ENCODE data around the gene CAMTA1. TPM values are rescaled to one million over a fixed set of nuclear protein-coding genes. Genes with fewer than 3 reads are reported as not detected.

Gene CAMTA1
- total and polyA plus RNA-seq, 9 of the 15 experiments (the other 6 are each of a cell fraction or from before 2014, with no cell fraction given) = 43.9 to 161 (median 65.9) TPM

- Histone ChIP-seq H3K9me1 (ENCODE audit: control insufficient read depth, insufficient read depth, low read length) (peaks cover 4% of the 10 kb centered on the region), H3K4me1 (replicated peaks in 1 of 2; ENCODE audit: control insufficient read depth in 2 of 2, insufficient read depth in 2 of 2, low read length in 2 of 2) (no peaks in the 10 kb centered on the region), H4K20me1 (replicated peaks; ENCODE audit: control insufficient read depth, insufficient read depth, low read length) (no peaks in the 10 kb centered on the region; the same call in 1 of the 2 replicates), H3K4me2 (ENCODE audit: insufficient read depth, low read length) (no peak overlapping the region), H3K27ac (ENCODE audit: extremely low read depth, low read depth, low read length) (no peak overlapping the region), H3K9me3 (replicated peaks; ENCODE audit: control insufficient read depth, insufficient read depth, low read depth, low read length) (no peaks in the 10 kb centered on the region; the same call in 1 of the 2 replicates), H3K36me3 (ENCODE audit: control insufficient read depth, insufficient read depth, low read length) (no peaks in the 10 kb centered on the region), H3K9ac (ENCODE audit: insufficient read depth in 1 of 2, low read depth in 2 of 2, low read length in 2 of 2) (no peak overlapping the region), H3K79me2 (ENCODE audit: control insufficient read depth, insufficient read depth, low read length) (no peaks in the 10 kb centered on the region), H3K4me3 (no peak overlapping the region), H2AFZ (ENCODE audit: low read depth, low read length) (no peak overlapping the region), H3K27me3 (ENCODE audit: control insufficient read depth in 2 of 2, insufficient read depth in 2 of 2, low read length in 2 of 2) (peaks cover 2 to 35% of the 10 kb centered on the region in 2 experiments; a peak in 4 of 5 replicates)
- no peak for FAIRE-seq
- CTCF ChIA-PET (ENCODE audit: low intra/inter-chr PET ratio) = no interaction called here
- peak in 2 of 4 experiments; percentile 13 to 19 for DNase-seq (ENCODE audit: extremely low read depth in 1 of 4, low spot score in 3 of 4)
- POLR2A ChIA-PET = interaction anchor here (0.9 kb wide), 1 partner anchor 20 kb away, joined by 3 read pairs; no protein-coding TSS in a partner anchor
- BruUV-seq (replicated peaks) = no TSS peak
- intact Hi-C loops (cut with micrococcal nuclease) (no loop called here), in situ Hi-C loops (cut with MboI) (no loop called here)
- WGBS (ENCODE audit: insufficient coverage, low coverage, missing lambda C conversion rate) = 2% methylated on average over 13 of the region's 13 CpGs
- peak; percentile 97 for ATAC-seq
- TF ChIP-seq USF1 (CRISPR knock-in tag; IDR thresholded peaks at IDR 0.05) = no peak
- no peak for TF ChIP-seq DMBX1 (CRISPR knock-in tag; IDR thresholded peaks at IDR 0.05; ENCODE audit: borderline replicate concordance)
- peak; percentile 69 for TF ChIP-seq CEBPB (tag; IDR thresholded peaks at IDR 0.05)
- no peak for TF ChIP-seq TCFL5 (CRISPR knock-in tag; conservative IDR thresholded peaks at IDR 0.05)
- TF ChIP-seq YBX1 (IDR thresholded peaks at IDR 0.05) = no peak
- TF ChIP-seq PKNOX1 (IDR thresholded peaks at IDR 0.05) = peak; percentile 14; the same call in 1 of the 2 replicates
- TF ChIP-seq NR0B1 (IDR thresholded peaks at IDR 0.05; ENCODE audit: partially characterized antibody) = no peak
- TF ChIP-seq ZNF133 (CRISPR knock-in tag; IDR thresholded peaks at IDR 0.05) = no peak
- no peak for TF ChIP-seq NFE2 (IDR thresholded peaks at IDR 0.05; ENCODE audit: low read depth)
- no peak for TF ChIP-seq E2F3 (CRISPR knock-in tag; IDR thresholded peaks at IDR 0.05)
- no peak for TF ChIP-seq DDX20 (tag; IDR thresholded peaks at IDR 0.05; ENCODE audit: low read depth)
- TF ChIP-seq ZNF445 (CRISPR knock-in tag; IDR thresholded peaks at IDR 0.05; ENCODE audit: low read depth) = no peak
- TF ChIP-seq CAMTA2 (CRISPR knock-in tag; conservative IDR thresholded peaks at IDR 0.05) = no peak
- peak; percentile 69; the same call in 1 of the 2 replicates for TF ChIP-seq CEBPG (CRISPR knock-in tag; IDR thresholded peaks at IDR 0.05)
- peak in 1 of 2 experiments; percentile 54; a peak in 2 of 4 replicates for TF ChIP-seq CEBPG (tag; conservative IDR thresholded peaks at IDR 0.05 in 1 of 2, IDR thresholded peaks at IDR 0.05 in 1 of 2)
These were observed 332.4 kb downstream of the CAMTA1 start for GRCh38 chr1:7117399-7118281.
